MM.1S (cell line): ENCODE results near the gene WASF2.

ENCODE experiments used
- CTCF ChIP-seq: fragments of 300-600 bp; sonication (generic); IDR thresholded peaks from 2 replicates; pipeline ENCODE4 v1.5.1; 2016; ENCODE audit warnings: antibody characterized with exemption, low read length, mixed read lengths
- EZH2 ChIP-seq: fragments of 300-600 bp; sonication (generic); optimal IDR thresholded peaks from 2 replicates; pipeline ENCODE3; 2017; ENCODE audit warnings: low read depth, mild to moderate bottlenecking, antibody characterized with exemption, low read length, mixed read lengths

GRCh38 chr1:27367160-27367650, 122.8 kb downstream of the WASF2 start:
- TF ChIP-seq EZH2, result no peak
- no peak for TF ChIP-seq CTCF
